GM23338 (cell line): ENCODE measurements around the gene AP1S3.

Experiments
- CREB1 ChIP-seq: fragments of 250-450 bp; sonication (Bioruptor Pico); IDR thresholded peaks from 2 replicates; pipeline ENCODE4 v1.5.0; 2020; ENCODE audit warnings: low read depth, mild to moderate bottlenecking, moderate library complexity
- EZH2 ChIP-seq: fragments of 200-600 bp; sonication (generic); IDR thresholded peaks from one replicate; pipeline ENCODE4 v1.8.0; 2017; ENCODE audit warnings: antibody characterized with exemption, mild to moderate bottlenecking, low read depth; ENCODE audit not compliant: unreplicated experiment
- EZH2phosphoT487 ChIP-seq: fragments of 200-600 bp; sonication (generic); IDR thresholded peaks from one replicate; pipeline ENCODE4 v1.8.1; 2018; ENCODE audit warnings: antibody characterized with exemption; ENCODE audit not compliant: unreplicated experiment
- JUNB ChIP-seq: IDR thresholded peaks from one replicate; pipeline ENCODE4 v1.6.1; 2016; ENCODE audit warnings: antibody characterized with exemption; ENCODE audit not compliant: unreplicated experiment
- POLR2AphosphoS5 ChIP-seq: IDR thresholded peaks from 2 replicates; pipeline ENCODE4 v1.6.1; 2016; ENCODE audit warnings: antibody characterized with exemption, low read depth
- REST ChIP-seq: IDR thresholded peaks from one replicate; pipeline ENCODE4 v1.6.1; 2018; ENCODE audit warnings: antibody characterized with exemption; ENCODE audit not compliant: unreplicated experiment
- ZNF331 ChIP-seq: fragments of 250-450 bp; sonication (Bioruptor Pico); IDR thresholded peaks from 2 replicates; pipeline ENCODE4 v1.5.0; 2020; ENCODE audit warnings: low read depth, mild to moderate bottlenecking, moderate library complexity
- TF ChIP-seq, protein P1 (sequence below), 2 experiments: fragments of 200-600 bp in 1 of 2; sonication (generic) in 1 of 2; conservative IDR thresholded peaks; 2 replicates each; pipeline versions ENCODE4 v1.5.1 to v1.6.1; 2016 to 2017; ENCODE audit warnings: antibody characterized with exemption in 2 of 2, low read depth in 2 of 2, mild to moderate bottlenecking in 2 of 2, moderate library complexity in 1 of 2

DNA sequence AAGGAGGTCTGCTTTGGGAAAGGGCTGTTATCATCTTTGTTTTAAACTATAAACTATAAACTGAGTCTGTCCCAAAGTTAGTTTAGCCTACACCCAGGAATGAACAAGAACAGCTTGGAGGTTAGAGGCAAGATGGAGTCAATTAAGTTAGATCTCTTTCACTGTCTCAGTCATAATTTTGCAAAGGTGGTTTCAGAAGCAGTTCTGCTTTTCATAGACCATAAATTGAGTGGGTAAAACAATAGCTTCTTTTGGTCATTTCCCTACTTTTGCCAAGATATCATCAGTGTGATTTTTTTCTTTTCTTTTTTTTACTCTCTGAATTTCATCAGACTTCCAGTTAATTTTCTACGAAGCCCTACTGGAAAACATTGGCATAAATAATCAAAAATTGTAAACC is 117.0 kb downstream of the AP1S3 start:
- TF ChIP-seq EZH2: no peak
- TF ChIP-seq, protein P1, sequence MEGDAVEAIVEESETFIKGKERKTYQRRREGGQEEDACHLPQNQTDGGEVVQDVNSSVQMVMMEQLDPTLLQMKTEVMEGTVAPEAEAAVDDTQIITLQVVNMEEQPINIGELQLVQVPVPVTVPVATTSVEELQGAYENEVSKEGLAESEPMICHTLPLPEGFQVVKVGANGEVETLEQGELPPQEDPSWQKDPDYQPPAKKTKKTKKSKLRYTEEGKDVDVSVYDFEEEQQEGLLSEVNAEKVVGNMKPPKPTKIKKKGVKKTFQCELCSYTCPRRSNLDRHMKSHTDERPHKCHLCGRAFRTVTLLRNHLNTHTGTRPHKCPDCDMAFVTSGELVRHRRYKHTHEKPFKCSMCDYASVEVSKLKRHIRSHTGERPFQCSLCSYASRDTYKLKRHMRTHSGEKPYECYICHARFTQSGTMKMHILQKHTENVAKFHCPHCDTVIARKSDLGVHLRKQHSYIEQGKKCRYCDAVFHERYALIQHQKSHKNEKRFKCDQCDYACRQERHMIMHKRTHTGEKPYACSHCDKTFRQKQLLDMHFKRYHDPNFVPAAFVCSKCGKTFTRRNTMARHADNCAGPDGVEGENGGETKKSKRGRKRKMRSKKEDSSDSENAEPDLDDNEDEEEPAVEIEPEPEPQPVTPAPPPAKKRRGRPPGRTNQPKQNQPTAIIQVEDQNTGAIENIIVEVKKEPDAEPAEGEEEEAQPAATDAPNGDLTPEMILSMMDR (conservative IDR thresholded peaks at IDR 0.05; ENCODE audit: low read depth in 2 of 2): no peak
- TF ChIP-seq ZNF331 (CRISPR knock-in tag): no peak
- TF ChIP-seq CREB1: no peak
- TF ChIP-seq EZH2phosphoT487: no peak
- TF ChIP-seq POLR2AphosphoS5: no peak
- TF ChIP-seq JUNB: no peak
- no peak for TF ChIP-seq REST
